Adrenal gland (tissue), 12 donors: Measurements from ENCODE around the gene CLDN9. TPM values are rescaled to one million over a fixed set of nuclear protein-coding genes. Genes with fewer than 3 reads are reported as not detected.

ENCODE experiments used
- DNase-seq, 7 donors: peaks; one replicate each; pipeline ENCODE4 v3.0.0-alpha.2; 2019 to 2020
- H3K27ac ChIP-seq, 5 donors: fragments of 200-600 bp; sonication (generic) in 4 of 5; 1 replicate in 3 of 5; 2 replicates in 2 of 5; pipeline versions ENCODE4 v1.5.1 to v1.8.0; 2016 to 2020; ENCODE audit warnings: mild to moderate bottlenecking in 1 of 5
- H3K27me3 ChIP-seq: fragments of 200-600 bp; 2 replicates; pipeline ENCODE4 v1.8.0; 2021
- H3K36me3 ChIP-seq, 2 donors: fragments of 200-600 bp; replicated peaks in 1 of 2; 1 replicate in 1 of 2; 2 replicates in 1 of 2; pipeline versions ENCODE4 v1.5.1 to v1.8.0; 2018 to 2022
- H3K4me1 ChIP-seq, 2 donors: fragments of 200-600 bp; replicated peaks in 1 of 2; 1 replicate in 1 of 2; 2 replicates in 1 of 2; pipeline versions ENCODE4 v1.5.1 to v1.8.0; 2018 to 2021
- H3K4me3 ChIP-seq, 4 donors: fragments of 200-600 bp; sonication (generic) in 3 of 4; one replicate each; pipeline ENCODE4 v1.5.1; 2016 to 2018
- H3K9me3 ChIP-seq, 3 donors: fragments of 200-600 bp; sonication (generic) in 1 of 3; replicated peaks in 1 of 3; 1 replicate in 2 of 3; 2 replicates in 1 of 3; pipeline versions ENCODE4 v1.5.1 to v1.8.0; 2016 to 2021
- CTCF ChIP-seq, 6 experiments: fragments of 450-650 bp in 4 of 6; fragments of 200-600 bp in 2 of 6; sonication (generic) in 1 of 6; IDR thresholded peaks; 1 replicate in 5 of 6; 2 replicates in 1 of 6; pipeline versions ENCODE4 v1.5.1 to v1.8.0; 2016 to 2021; ENCODE audit warnings: antibody characterized with exemption in 6 of 6, mild to moderate bottlenecking in 2 of 6, moderate library complexity in 1 of 6
- POLR2A ChIP-seq, 2 donors: fragments of 450-650 bp; IDR thresholded peaks; one replicate each; pipeline ENCODE4 v1.6.1; 2017; ENCODE audit warnings: antibody characterized with exemption in 2 of 2, mild to moderate bottlenecking in 2 of 2, moderate library complexity in 1 of 2
- WGBS, 4 donors: extraction: QIAGEN DNeasy Blood & Tissue Kit in 2 of 4; methylation state at CpG; one replicate each; pipeline versions ENCODE4 v1.1.5 to v1.1.7; 2013 to 2017; 5-methylcytosine and 5-hydroxymethylcytosine counted together
- intact Hi-C, 2 donors: fragments of 100-400 bp; cut with DNase I; formaldehyde crosslinking; loops; one replicate each; pipeline versions ENCODE4 v1.14.1 to v1.15.0; 2022 to 2023
- polyA plus RNA-seq, 3 donors: library from polyadenylated mRNA; stranded (reverse); fragments of 200-250 nt in 2 of 3; fragments of 350-450 nt in 1 of 3; fragmentation: Illumina TruSeq in 1 of 3; extraction: RNeasy Lipid Tissue Mini Kit (QIAGEN cat#74804) in 1 of 3; gene quantifications; one replicate each; pipeline ENCODE4 v1.2.3, GENCODE V29; 2013 to 2014
- total RNA-seq, 9 donors: library from RNA; depleted of rRNA in 4 of 9; stranded (reverse); fragments of >200 nt in 4 of 9; fragments of 120-200 nt in 1 of 9; fragmentation: NEBNext Ultra II Directional in 1 of 9; extraction: Animal tissue kit (Norgen Biotek cat#: 25700) in 1 of 9; gene quantifications; one replicate each; pipeline versions ENCODE4 v1.1.0 to v1.2.4, GENCODE V29; 2013 to 2023
- donor health status: healthy with polysubstance abuse.
- donor health status: Bipolar disorder and iron deficiency.
- donor health status: DM: yes; HTN: yes; CAD: no.
- donor health status: DM: no; HTN: no; CAD: no.
- donor health status: DM: no; HTN: no; CAD: no.
- donor health status: DM: yes; HTN: yes; CAD: no.

The CLDN9 gene
- total and polyA plus RNA-seq, 12 donors = 0.28 to 1.4 (median 0.32) TPM; not detected in 8

- no peak for DNase-seq
- peaks cover 24 to 41% of the 10 kb centered on the region in 2 donors for H3K4me1 ChIP-seq
- intact Hi-C loops = no loop called here
- TF ChIP-seq CTCF (IDR thresholded peaks at IDR 0.05) (no peak), POLR2A (IDR thresholded peaks at IDR 0.05) (no peak)
- H3K4me3 ChIP-seq = no peak overlapping the region
- peaks cover 58% of the 10 kb centered on the region for H3K27me3 ChIP-seq
- H3K36me3 ChIP-seq = no peaks in the 10 kb centered on the region
- whole genome bisulfite sequencing, 4 donors = 16 to 33% (median 17%) methylated on average over 3 to 51 of the region's 51 CpGs; no CpG with 5 or more reads in 1 of the 4 donors
- H3K9me3 ChIP-seq = no peaks in the 10 kb centered on the region
- H3K27ac ChIP-seq = no peak overlapping the region
These were observed 45.5 kb upstream of the CLDN9 start for GRCh38 chr16:2967211-2967631.

GRCh38 chr16:2967721-2968161, 45.0 kb upstream of the CLDN9 start:
- no peaks in the 10 kb centered on the region for H3K9me3 ChIP-seq
- H3K27me3 ChIP-seq = peaks cover 54% of the 10 kb centered on the region
- H3K36me3 ChIP-seq = no peaks in the 10 kb centered on the region
- peak in 1 of 7 donors; percentile 26 for DNase-seq
- H3K4me1 ChIP-seq = peaks cover 24 to 41% of the 10 kb centered on the region in 2 donors
- H3K4me3 ChIP-seq = no peak overlapping the region
- intact Hi-C loops = no loop called here
- H3K27ac ChIP-seq = no peak overlapping the region
- 55 to 62% (median 58%) methylated on average over 10 to 33 of the region's 33 CpGs for WGBS, 4 donors
- TF ChIP-seq POLR2A (IDR thresholded peaks at IDR 0.05) (no peak), CTCF (IDR thresholded peaks at IDR 0.05) (no peak)

- intact Hi-C loops = no loop called here
- Histone ChIP-seq H3K36me3 (no peaks in the 10 kb centered on the region), H3K4me3 (peak overlapping the region in 1 of 4 donors; percentile 93), H3K27me3 (peaks cover 48% of the 10 kb centered on the region), H3K27ac (no peak overlapping the region), H3K4me1 (peaks cover 23 to 39% of the 10 kb centered on the region in 2 donors), H3K9me3 (no peaks in the 10 kb centered on the region)
- TF ChIP-seq CTCF (IDR thresholded peaks at IDR 0.05) = no peak
- TF ChIP-seq POLR2A (IDR thresholded peaks at IDR 0.05) = no peak
- no peak for DNase-seq
- WGBS, 4 donors = 28 to 41% (median 33%) methylated on average over 14 to 18 of the region's 18 CpGs
These were observed 44.4 kb upstream of the CLDN9 start for GRCh38 chr16:2968368-2968737.

- TF ChIP-seq CTCF (IDR thresholded peaks at IDR 0.05) (peak in 1 of 6 experiments; percentile 7), POLR2A (IDR thresholded peaks at IDR 0.05) (peak in 1 of 2 donors; percentile 60)
- intact Hi-C loops = no loop called here
- Histone ChIP-seq H3K27me3 (peaks cover 42% of the 10 kb centered on the region), H3K4me3 (peak within 1 kb of the TSS; percentile 22 to 93 (median 76)), H3K27ac (peak within 1 kb of the TSS in 4 of 5 donors; percentile 19 to 77 (median 34)), H3K36me3 (no peaks in the 10 kb centered on the region), H3K9me3 (no peaks in the 10 kb centered on the region), H3K4me1 (peaks cover 17 to 33% of the 10 kb centered on the region in 2 donors)
- WGBS, 4 donors = 0 to 2% (median 2%) methylated on average over 2 to 98 of the region's 98 CpGs; no CpG with 5 or more reads in 1 of the 4 donors
- peak; percentile 81 to 92 (median 85) for DNase-seq
These were observed 43.8 kb upstream of the CLDN9 start, which contains the start of gene PAQR4 for GRCh38 chr16:2968738-2969544. PAQR4 (plus strand) TSS chr16:2969348; CDS start chr16:2969675, 327 bp downstream.
